GM18909 (cell line): Measurements from ENCODE around the gene SCN7A.

Experiments
- ATAC-seq: cut with Tn5 transposase; IDR thresholded peaks from one replicate; pipeline ENCODE4 v1.9.1; 2021; ENCODE audit warnings: mild to moderate bottlenecking; ENCODE audit not compliant: unreplicated experiment, poor library complexity

SCN7A gene

GRCh38 chr2:166406374-166406773 lies 87.7 kb downstream of the SCN7A start:
- ATAC-seq, result no peak

GRCh38 chr2:166405569-166405926 lies 88.5 kb downstream of the SCN7A start:
- ATAC-seq, result no peak

- no peak for ATAC-seq
Observed at GRCh38 chr2:166404831-166405568, 89.0 kb downstream of the SCN7A start.

- no peak for ATAC-seq
Observed at GRCh38 chr2:166394245-166394644, 99.8 kb downstream of the SCN7A start.

GRCh38 chr2:166393008-166393407 lies 101.0 kb downstream of the SCN7A start:
- ATAC-seq, result no peak

GRCh38 chr2:166388481-166389070 lies 105.5 kb downstream of the SCN7A start:
- no peak for ATAC-seq

- no peak for ATAC-seq
Observed at GRCh38 chr2:166385313-166385712, 108.7 kb downstream of the SCN7A start.

- ATAC-seq, result no peak
Observed at GRCh38 chr2:166384774-166385173, 109.3 kb downstream of the SCN7A start.

- ATAC-seq, result no peak
Observed at GRCh38 chr2:166382448-166382847, 111.6 kb downstream of the SCN7A start.

GRCh38 chr2:166380615-166381014 lies 113.4 kb downstream of the SCN7A start:
- ATAC-seq, result no peak

- ATAC-seq, result no peak
Observed at GRCh38 chr2:166376873-166377272, 117.2 kb downstream of the SCN7A start.

GRCh38 chr2:166376488-166376828 lies 117.6 kb downstream of the SCN7A start:
- no peak for ATAC-seq

GRCh38 chr2:166375736-166376487 lies 118.1 kb downstream of the SCN7A start, which contains the start of gene SCN9A:
SCN9A (minus strand) TSS chr2:166375944; CDS start chr2:166311756, 64,188 bp downstream.
- peak; percentile 83 for ATAC-seq

- ATAC-seq, result no peak
Observed at GRCh38 chr2:166375195-166375735, 118.8 kb downstream of the SCN7A start.

GRCh38 chr2:166373951-166374350 lies 120.1 kb downstream of the SCN7A start:
- no peak for ATAC-seq

GRCh38 chr2:166373539-166373938 lies 120.5 kb downstream of the SCN7A start:
- no peak for ATAC-seq

- no peak for ATAC-seq
Observed at GRCh38 chr2:166373105-166373504, 120.9 kb downstream of the SCN7A start.

- no peak for ATAC-seq
Observed at GRCh38 chr2:166372046-166372445, 122.0 kb downstream of the SCN7A start.

- no peak for ATAC-seq
Observed at GRCh38 chr2:166365803-166366420, 128.1 kb downstream of the SCN7A start.

- ATAC-seq, result no peak
Observed at GRCh38 chr2:166365239-166365638, 128.8 kb downstream of the SCN7A start.
